HEK293 (cell line): ENCODE measurements around the gene FAAP100.

Experiments
- HOXA7 ChIP-seq: sonication (generic); formaldehyde crosslinking; IDR thresholded peaks from 2 replicates; pipeline ENCODE4 v1.8.1; 2022; ENCODE audit warnings: missing genetic modification reagents, borderline replicate concordance
- KLF10 ChIP-seq: fragments of 450-650 bp; IDR thresholded peaks from 2 replicates; pipeline ENCODE4 v1.5.1; 2018; ENCODE audit warnings: missing biosample characterization, mild to moderate bottlenecking, missing genetic modification characterization
- KLF9 ChIP-seq: fragments of 450-650 bp; formaldehyde crosslinking; IDR thresholded peaks from 2 replicates; pipeline ENCODE4 v1.5.1; 2016; ENCODE audit warnings: missing biosample characterization, missing genetic modification characterization, low read depth
- OSR2 ChIP-seq: fragments of 450-650 bp; formaldehyde crosslinking; IDR thresholded peaks from 2 replicates; pipeline ENCODE4 v1.5.1; 2016; ENCODE audit warnings: missing biosample characterization, missing genetic modification characterization
- SP2 ChIP-seq: fragments of 450-650 bp; formaldehyde crosslinking; IDR thresholded peaks from 2 replicates; pipeline ENCODE4 v1.5.1; 2016; ENCODE audit warnings: missing biosample characterization, missing genetic modification characterization
- SP7 ChIP-seq: fragments of 450-650 bp; formaldehyde crosslinking; IDR thresholded peaks from 2 replicates; pipeline ENCODE4 v1.5.1; 2016; ENCODE audit warnings: missing biosample characterization, missing genetic modification characterization
- TSHZ1 ChIP-seq: fragments of 450-650 bp; formaldehyde crosslinking; IDR thresholded peaks from 2 replicates; pipeline ENCODE4 v1.5.1; 2016; ENCODE audit warnings: missing biosample characterization, missing genetic modification characterization, borderline replicate concordance
- YY2 ChIP-seq: fragments of 450-650 bp; formaldehyde crosslinking; IDR thresholded peaks from 2 replicates; pipeline ENCODE4 v1.5.1; 2016; ENCODE audit warnings: missing biosample characterization, missing genetic modification characterization
- ZBTB26 ChIP-seq: fragments of 450-650 bp; formaldehyde crosslinking; optimal IDR thresholded peaks from 2 replicates; pipeline ENCODE3; 2016; ENCODE audit warnings: missing biosample characterization, mild to moderate bottlenecking, missing genetic modification characterization
- ZEB2 ChIP-seq: fragments of 450-650 bp; formaldehyde crosslinking; IDR thresholded peaks from 2 replicates; pipeline ENCODE4 v1.5.1; 2016; ENCODE audit warnings: missing biosample characterization, missing genetic modification characterization
- ZFP41 ChIP-seq: fragments of 450-650 bp; formaldehyde crosslinking; IDR thresholded peaks from 2 replicates; pipeline ENCODE4 v1.5.1; 2016; ENCODE audit warnings: missing biosample characterization, missing genetic modification characterization, borderline replicate concordance
- ZNF138 ChIP-seq: fragments of 450-650 bp; formaldehyde crosslinking; IDR thresholded peaks from 2 replicates; pipeline ENCODE4 v1.5.1; 2016; ENCODE audit warnings: missing biosample characterization, missing genetic modification characterization, borderline replicate concordance
- ZNF157 ChIP-seq: fragments of 450-650 bp; formaldehyde crosslinking; IDR thresholded peaks from 2 replicates; pipeline ENCODE4 v1.5.1; 2016; ENCODE audit warnings: missing biosample characterization, missing genetic modification characterization
- ZNF169 ChIP-seq: fragments of 450-650 bp; formaldehyde crosslinking; IDR thresholded peaks from 2 replicates; pipeline ENCODE4 v1.5.1; 2016; ENCODE audit warnings: missing biosample characterization, missing genetic modification characterization
- ZNF18 ChIP-seq: fragments of 450-650 bp; formaldehyde crosslinking; IDR thresholded peaks from 2 replicates; pipeline ENCODE4 v1.5.1; 2016; ENCODE audit warnings: missing biosample characterization, missing genetic modification characterization
- ZNF26 ChIP-seq: fragments of 450-650 bp; formaldehyde crosslinking; IDR thresholded peaks from 2 replicates; pipeline ENCODE4 v1.5.1; 2016; ENCODE audit warnings: missing biosample characterization, missing genetic modification characterization
- ZNF302 ChIP-seq: fragments of 450-650 bp; formaldehyde crosslinking; IDR thresholded peaks from 2 replicates; pipeline ENCODE4 v1.5.1; 2016; ENCODE audit warnings: missing biosample characterization, missing genetic modification characterization, low read depth
- ZNF350 ChIP-seq: fragments of 450-650 bp; formaldehyde crosslinking; IDR thresholded peaks from 2 replicates; pipeline ENCODE4 v1.5.0; 2017; ENCODE audit warnings: missing biosample characterization, mild to moderate bottlenecking, missing genetic modification characterization
- ZNF391 ChIP-seq: fragments of 450-650 bp; formaldehyde crosslinking; IDR thresholded peaks from 2 replicates; pipeline ENCODE4 v1.5.1; 2016; ENCODE audit warnings: low read depth, missing biosample characterization, missing genetic modification characterization, borderline replicate concordance
- ZNF473 ChIP-seq: fragments of 450-650 bp; formaldehyde crosslinking; IDR thresholded peaks from 2 replicates; pipeline ENCODE4 v1.5.1; 2017; ENCODE audit warnings: missing biosample characterization, missing genetic modification characterization
- ZNF48 ChIP-seq: fragments of 450-650 bp; formaldehyde crosslinking; IDR thresholded peaks from 2 replicates; pipeline ENCODE4 v1.5.1; 2016; ENCODE audit warnings: missing biosample characterization, missing genetic modification characterization
- ZNF510 ChIP-seq: fragments of 450-650 bp; formaldehyde crosslinking; IDR thresholded peaks from 2 replicates; pipeline ENCODE4 v1.5.1; 2018; ENCODE audit warnings: mild to moderate bottlenecking, missing genetic modification characterization, missing biosample characterization; ENCODE audit not compliant: insufficient replicate concordance
- ZNF544 ChIP-seq: fragments of 450-650 bp; formaldehyde crosslinking; IDR thresholded peaks from 2 replicates; pipeline ENCODE4 v1.5.0; 2017; ENCODE audit warnings: missing biosample characterization, missing genetic modification characterization
- ZNF624 ChIP-seq: fragments of 450-650 bp; formaldehyde crosslinking; IDR thresholded peaks from 2 replicates; pipeline ENCODE4 v1.5.1; 2017; ENCODE audit warnings: missing biosample characterization, missing genetic modification characterization
- ZNF629 ChIP-seq: fragments of 450-650 bp; formaldehyde crosslinking; IDR thresholded peaks from 2 replicates; pipeline ENCODE4 v1.5.1; 2017; ENCODE audit warnings: missing biosample characterization, missing genetic modification characterization
- ZNF660 ChIP-seq: fragments of 450-650 bp; IDR thresholded peaks from 2 replicates; pipeline ENCODE4 v1.5.1; 2018; ENCODE audit warnings: missing biosample characterization, mild to moderate bottlenecking, missing genetic modification characterization
- ZNF670 ChIP-seq: fragments of 450-650 bp; formaldehyde crosslinking; IDR thresholded peaks from 2 replicates; pipeline ENCODE4 v1.5.1; 2016; ENCODE audit warnings: missing biosample characterization, missing genetic modification characterization, low read depth
- ZNF792 ChIP-seq: fragments of 450-650 bp; formaldehyde crosslinking; IDR thresholded peaks from 2 replicates; pipeline ENCODE4 v1.5.1; 2016; ENCODE audit warnings: missing biosample characterization, missing genetic modification characterization
- TF ChIP-seq, protein P1 (sequence below): fragments of 450-650 bp; formaldehyde crosslinking; IDR thresholded peaks from 2 replicates; pipeline ENCODE4 v1.5.1; 2016; ENCODE audit warnings: missing biosample characterization, missing genetic modification characterization

FAAP100 gene

DNA sequence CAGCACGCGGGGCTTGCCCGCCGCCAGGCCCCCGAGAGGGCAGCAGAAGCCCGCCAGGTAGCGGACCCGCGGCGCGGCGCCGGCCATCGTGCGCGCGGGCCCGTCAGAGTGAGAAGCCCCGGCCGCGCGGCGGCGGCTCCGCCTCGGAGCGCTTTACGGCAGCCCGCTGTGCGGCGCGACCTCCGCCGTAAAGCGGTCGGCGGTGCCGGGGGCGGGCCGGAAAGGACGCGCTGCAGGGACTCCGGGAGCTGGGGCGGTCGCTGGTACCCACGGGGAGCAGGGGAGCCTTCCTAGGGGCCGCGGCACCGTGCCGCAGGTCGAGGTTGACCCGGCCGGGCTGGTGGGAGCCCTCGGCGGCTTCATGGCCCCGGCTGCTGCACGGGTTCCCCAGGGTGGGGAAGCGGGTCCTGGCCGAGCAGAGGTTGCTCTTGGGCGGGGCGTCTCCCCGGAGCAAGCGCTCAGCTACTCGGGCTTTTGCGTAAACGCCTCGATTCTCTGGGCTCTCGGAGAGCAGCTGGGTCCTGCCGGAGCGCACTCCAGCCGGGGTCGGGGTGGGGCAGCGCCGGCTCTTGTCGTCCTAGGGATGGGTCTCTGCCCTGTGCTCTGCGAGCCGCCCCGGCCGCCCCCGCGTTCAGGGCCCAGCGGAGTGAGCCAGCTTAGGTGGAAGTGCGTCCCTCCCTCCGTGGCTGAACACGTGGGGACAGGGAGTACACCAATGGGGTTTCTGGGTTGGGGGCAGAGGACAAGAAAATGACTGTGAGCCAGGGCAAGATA lies at the start of gene FAAP100 (continued):
- TF ChIP-seq ZNF26 (no peak), ZNF544 (no peak), ZNF792 (tag by site-specific recombination) (no peak), ZNF48 (tag by site-specific recombination) (no peak), ZFP41 (tag by site-specific recombination) (no peak), ZNF670 (tag by site-specific recombination) (no peak), ZNF473 (no peak), ZNF660 (tag by site-specific recombination) (0 out of 2 replicates have a peak, but pooled peaks have one; percentile 72), ZNF510 (tag by site-specific recombination) (no peak), OSR2 (tag by site-specific recombination) (no peak), ZNF624 (no peak), SP2 (peak; percentile 73; the same call in 1 of the 2 replicates), ZNF157 (no peak), ZNF302 (tag by site-specific recombination) (no peak), ZEB2 (tag by site-specific recombination) (peak; percentile 19), TSHZ1 (tag by site-specific recombination) (no peak), ZNF138 (tag by site-specific recombination) (no peak), ZNF169 (tag by site-specific recombination) (no peak), KLF10 (tag by site-specific recombination) (peak; percentile 23; the same call in 1 of the 2 replicates), HOXA7 (CRISPR knock-in tag) (no peak), KLF9 (tag by site-specific recombination) (peak; percentile 49; the same call in 1 of the 2 replicates), ZNF350 (tag by site-specific recombination) (no peak), SP7 (tag by site-specific recombination) (peak; percentile 66), ZNF629 (tag by site-specific recombination) (0 out of 2 replicates have a peak, but pooled peaks have one; percentile 36), ZBTB26 (tag by site-specific recombination) (peak; percentile 51), ZNF391 (tag by site-specific recombination) (no peak), ZNF18 (no peak; the same call in 1 of the 2 replicates), YY2 (tag by site-specific recombination) (no peak; the same call in 1 of the 2 replicates)
- TF ChIP-seq, protein P1, sequence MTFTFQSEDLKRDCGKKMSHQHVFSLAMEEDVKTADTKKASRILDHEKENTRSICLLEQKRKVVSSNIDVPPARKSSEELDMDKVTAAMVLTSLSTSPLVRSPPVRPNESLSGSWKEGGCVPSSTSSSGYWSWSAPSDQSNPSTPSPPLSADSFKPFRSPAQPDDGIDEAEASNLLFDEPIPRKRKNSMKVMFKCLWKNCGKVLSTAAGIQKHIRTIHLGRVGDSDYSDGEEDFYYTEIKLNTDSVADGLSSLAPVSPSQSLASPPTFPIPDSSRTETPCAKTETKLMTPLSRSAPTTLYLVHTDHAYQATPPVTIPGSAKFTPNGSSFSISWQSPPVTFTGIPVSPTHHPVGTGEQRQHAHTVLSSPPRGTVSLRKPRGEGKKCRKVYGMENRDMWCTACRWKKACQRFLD: no peak
